Esophagus squamous epithelium (tissue), 5 donors: Measurements from ENCODE around the gene STEAP1. TPM values are rescaled to one million over a fixed set of nuclear protein-coding genes. Genes with fewer than 3 reads are reported as not detected.
A peak's percentile ranks its signal among the peaks of the same experiment; 100 is the strongest.

Experiments
- DNase-seq: peaks from one replicate; lab custom pipeline; 2025; lab: John Stamatoyannopoulos, UW
- H3K27ac ChIP-seq, 4 donors: fragments of 200-600 bp; sonication (generic); one replicate each; pipeline ENCODE4 v1.5.1; 2016 to 2019; ENCODE audit warnings: mild to moderate bottlenecking in 1 of 4
- H3K27me3 ChIP-seq, 4 donors: fragments of 200-600 bp; sonication (generic); 1 replicate in 3 of 4; 2 replicates in 1 of 4; pipeline versions ENCODE4 v1.5.1 to v1.6.0; 2017 to 2021; ENCODE audit warnings: antibody characterized with exemption in 1 of 4
- H3K36me3 ChIP-seq, 3 donors: fragments of 200-600 bp; sonication (generic); one replicate each; pipeline ENCODE4 v1.5.1; 2016 to 2019
- H3K4me1 ChIP-seq, 3 donors: fragments of 200-600 bp; sonication (generic); one replicate each; pipeline ENCODE4 v1.5.1; 2017 to 2019
- H3K4me3 ChIP-seq, 4 donors: fragments of 200-600 bp; sonication (generic); 1 replicate in 3 of 4; 2 replicates in 1 of 4; pipeline ENCODE4 v1.5.1; 2016 to 2019; ENCODE audit warnings: mild to moderate bottlenecking in 2 of 4, moderate library complexity in 1 of 4
- H3K9me3 ChIP-seq, 3 donors: fragments of 200-600 bp; sonication (generic); one replicate each; pipeline ENCODE4 v1.5.1; 2016 to 2019
- CTCF ChIP-seq, 6 experiments: fragments of 450-650 bp in 4 of 6; fragments of 200-600 bp in 2 of 6; sonication (generic) in 2 of 6; IDR thresholded peaks; one replicate each; pipeline ENCODE4 v1.5.1; 2016 to 2019; ENCODE audit warnings: antibody characterized with exemption in 6 of 6, mild to moderate bottlenecking in 4 of 6, moderate library complexity in 4 of 6
- POLR2A ChIP-seq, 4 donors: fragments of 450-650 bp; IDR thresholded peaks; one replicate each; pipeline ENCODE4 v1.6.1; 2017; ENCODE audit warnings: antibody characterized with exemption in 4 of 4, mild to moderate bottlenecking in 4 of 4, moderate library complexity in 3 of 4
- WGBS, 2 donors: methylation state at CpG; one replicate each; pipeline ENCODE4 v1.1.5; 2018; 5-methylcytosine and 5-hydroxymethylcytosine counted together
- intact Hi-C: fragments of 100-400 bp; cut with DNase I; formaldehyde crosslinking; loops from one replicate; pipeline ENCODE4 v1.15.0; 2022
- total RNA-seq, 4 donors: library from RNA; depleted of rRNA; stranded (reverse); fragments of >200 nt; gene quantifications; one replicate each; pipeline ENCODE4 v1.1.0, GENCODE V29; 2016
- donor health status: DM: yes; HTN: yes; CAD: no.

STEAP1 gene
- total RNA-seq, 4 donors from 2014 or later: 15.6 to 28.1 (median 21.7) TPM

- intact Hi-C loops: no loop called here
- no peak for TF ChIP-seq POLR2A (IDR thresholded peaks at IDR 0.05)
- TF ChIP-seq CTCF (IDR thresholded peaks at IDR 0.05): no peak
- Histone ChIP-seq H3K27ac (peak overlapping the region; percentile 41 to 87 (median 82)), H3K27me3 (peaks cover 0 to 17% (median 0%) of the 10 kb centered on the region in 4 donors), H3K36me3 (no peaks in the 10 kb centered on the region), H3K9me3 (no peaks in the 10 kb centered on the region), H3K4me1 (peaks cover 5 to 36% (median 7%) of the 10 kb centered on the region in 3 donors), H3K4me3 (peak overlapping the region in 1 of 4 donors; percentile 76)
- WGBS, 2 donors: 79 to 80% methylated on average over 5 of the region's 5 CpGs
- DNase-seq: no peak
These were observed 56.2 kb downstream of the STEAP1 start for GRCh38 chr7:90210475-90210874.

- 16 to 28% methylated on average over 11 of the region's 11 CpGs for WGBS, 2 donors
These were observed 56.7 kb downstream of the STEAP1 start for GRCh38 chr7:90210981-90211380.

DNA sequence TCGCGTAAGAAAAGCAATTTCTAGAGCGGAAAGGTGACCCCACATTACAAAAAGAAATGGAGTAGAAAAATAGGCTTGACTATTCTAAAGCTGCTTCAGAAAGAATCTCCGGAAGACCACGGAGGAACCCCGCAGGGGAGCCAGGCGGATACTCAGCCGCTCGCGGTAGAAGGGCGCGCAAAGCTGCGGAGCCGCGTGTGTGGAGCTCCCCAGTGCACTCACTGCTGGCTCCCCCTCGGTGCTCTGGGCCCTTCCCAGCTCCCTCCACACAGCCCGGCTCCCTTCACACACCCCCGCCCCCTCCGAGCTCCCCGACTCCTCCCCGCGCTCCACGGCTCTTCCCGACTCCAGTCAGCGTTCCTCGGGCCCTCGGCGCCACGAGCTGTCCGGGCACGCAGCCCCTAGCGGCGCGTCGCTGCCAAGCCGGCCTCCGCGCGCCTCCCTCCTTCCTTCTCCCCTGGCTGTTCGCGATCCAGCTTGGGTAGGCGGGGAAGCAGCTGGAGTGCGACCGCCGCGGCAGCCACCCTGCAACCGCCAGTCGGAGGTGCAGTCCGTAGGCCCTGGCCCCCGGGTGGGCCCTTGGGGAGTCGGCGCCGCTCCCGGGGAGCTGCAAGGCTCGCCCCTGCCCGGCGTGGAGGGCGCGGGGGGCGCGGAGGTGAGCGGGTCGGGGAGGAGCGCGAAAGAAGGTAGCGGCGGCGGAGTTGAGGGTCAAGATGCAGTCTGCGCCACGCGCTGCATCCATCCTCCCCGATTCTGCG is 57.3 kb downstream of the STEAP1 start, which contains the start of gene STEAP2:
TSS of gene STEAP2 (plus strand) at position 350 of the 758 bp plus-strand sequence. CDS start 13,343 bp downstream, outside the sequence.
- H3K27ac ChIP-seq: peak within 1 kb of the TSS; percentile 81 to 93 (median 84)
- peaks cover 0 to 17% (median 0%) of the 10 kb centered on the region in 4 donors for H3K27me3 ChIP-seq
- H3K9me3 ChIP-seq: no peaks in the 10 kb centered on the region
- DNase-seq: peak; percentile 20
- peak within 1 kb of the TSS; percentile 54 to 81 (median 72) for H3K4me3 ChIP-seq
- WGBS, 2 donors: 0% methylated on average over 21 of the region's 73 CpGs
- intact Hi-C loops: no loop called here
- H3K36me3 ChIP-seq: no peaks in the 10 kb centered on the region
- peaks cover 5 to 37% (median 7%) of the 10 kb centered on the region in 3 donors for H3K4me1 ChIP-seq
- TF ChIP-seq POLR2A (IDR thresholded peaks at IDR 0.05) (peak in 2 of 4 donors; percentile 69 to 72), CTCF (IDR thresholded peaks at IDR 0.05) (peak in 5 of 6 experiments; percentile 55 to 77 (median 64))

More at GRCh38 chr7:90210981-90211380, 56.7 kb downstream of the STEAP1 start:
- H3K36me3 ChIP-seq: no peaks in the 10 kb centered on the region
- peak overlapping the region; percentile 81 to 93 (median 84) for H3K27ac ChIP-seq
- peak overlapping the region; percentile 54 to 81 (median 72) for H3K4me3 ChIP-seq
- TF ChIP-seq POLR2A (IDR thresholded peaks at IDR 0.05): no peak
- TF ChIP-seq CTCF (IDR thresholded peaks at IDR 0.05): no peak
- H3K4me1 ChIP-seq: peaks cover 5 to 36% (median 7%) of the 10 kb centered on the region in 3 donors
- intact Hi-C loops: no loop called here
- H3K9me3 ChIP-seq: no peaks in the 10 kb centered on the region
- no peak for DNase-seq
- peaks cover 0 to 17% (median 0%) of the 10 kb centered on the region in 4 donors for H3K27me3 ChIP-seq

DNA sequence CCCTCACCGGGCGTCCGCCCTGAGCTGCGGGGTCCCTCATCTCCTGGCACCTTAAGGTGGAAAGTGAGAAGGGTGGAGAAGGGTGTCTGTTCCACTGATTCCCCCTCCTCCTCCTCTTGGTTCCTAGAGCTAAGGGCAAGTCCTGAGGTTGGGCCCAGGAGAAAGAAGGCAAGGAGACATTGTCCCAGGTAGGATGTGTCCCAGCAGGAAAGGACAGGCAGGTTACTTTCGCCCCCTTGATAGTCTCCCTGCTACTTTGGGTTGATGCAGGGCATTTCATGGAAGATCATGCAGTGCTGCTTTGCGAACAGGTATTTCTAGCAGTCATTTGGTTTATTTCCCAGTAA is 57.9 kb downstream of the STEAP1 start:
- Histone ChIP-seq H3K36me3 (no peaks in the 10 kb centered on the region), H3K4me3 (peak overlapping the region; percentile 54 to 81 (median 72)), H3K4me1 (peaks cover 5 to 41% (median 7%) of the 10 kb centered on the region in 3 donors), H3K27ac (peak overlapping the region; percentile 81 to 93 (median 84)), H3K27me3 (peaks cover 0 to 17% (median 0%) of the 10 kb centered on the region in 4 donors), H3K9me3 (no peaks in the 10 kb centered on the region)
- intact Hi-C loops: no loop called here
- WGBS, 2 donors: 7 to 8% methylated on average over 5 to 6 of the region's 6 CpGs
- DNase-seq: no peak
- TF ChIP-seq CTCF (IDR thresholded peaks at IDR 0.05): no peak
- TF ChIP-seq POLR2A (IDR thresholded peaks at IDR 0.05): no peak

DNA sequence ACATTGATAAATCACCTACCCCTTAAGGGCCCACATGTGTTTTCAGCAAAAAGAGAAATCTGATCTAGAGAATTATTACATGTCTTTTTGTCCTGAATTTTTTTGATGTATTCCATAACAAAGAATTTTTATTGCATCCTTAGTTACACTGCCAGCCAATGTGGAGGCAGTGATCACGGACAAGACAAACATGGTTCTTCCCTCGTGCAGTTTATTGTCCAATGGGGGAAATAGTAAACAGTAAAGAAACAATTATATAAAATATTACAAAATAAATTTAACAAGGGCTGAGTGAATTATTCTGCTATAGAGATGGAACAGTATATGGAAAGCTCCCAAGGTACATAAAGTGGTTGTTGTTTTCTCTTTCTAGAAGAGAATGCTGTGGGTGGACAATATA is 59.3 kb downstream of the STEAP1 start:
- Histone ChIP-seq H3K9me3 (no peaks in the 10 kb centered on the region), H3K4me3 (peak overlapping the region in 1 of 4 donors; percentile 81), H3K36me3 (no peaks in the 10 kb centered on the region), H3K27ac (peak overlapping the region in 1 of 4 donors; percentile 10), H3K27me3 (peaks cover 0 to 17% (median 0%) of the 10 kb centered on the region in 4 donors), H3K4me1 (peaks cover 5 to 41% (median 7%) of the 10 kb centered on the region in 3 donors)
- intact Hi-C loops: no loop called here
- DNase-seq: no peak
- TF ChIP-seq POLR2A (IDR thresholded peaks at IDR 0.05) (no peak), CTCF (IDR thresholded peaks at IDR 0.05) (no peak)
- WGBS, 2 donors: 68 to 79% methylated on average over 2 of the region's 2 CpGs
